ENCODE measurements around the gene FLAD1.

The FLAD1 gene

DNA sequence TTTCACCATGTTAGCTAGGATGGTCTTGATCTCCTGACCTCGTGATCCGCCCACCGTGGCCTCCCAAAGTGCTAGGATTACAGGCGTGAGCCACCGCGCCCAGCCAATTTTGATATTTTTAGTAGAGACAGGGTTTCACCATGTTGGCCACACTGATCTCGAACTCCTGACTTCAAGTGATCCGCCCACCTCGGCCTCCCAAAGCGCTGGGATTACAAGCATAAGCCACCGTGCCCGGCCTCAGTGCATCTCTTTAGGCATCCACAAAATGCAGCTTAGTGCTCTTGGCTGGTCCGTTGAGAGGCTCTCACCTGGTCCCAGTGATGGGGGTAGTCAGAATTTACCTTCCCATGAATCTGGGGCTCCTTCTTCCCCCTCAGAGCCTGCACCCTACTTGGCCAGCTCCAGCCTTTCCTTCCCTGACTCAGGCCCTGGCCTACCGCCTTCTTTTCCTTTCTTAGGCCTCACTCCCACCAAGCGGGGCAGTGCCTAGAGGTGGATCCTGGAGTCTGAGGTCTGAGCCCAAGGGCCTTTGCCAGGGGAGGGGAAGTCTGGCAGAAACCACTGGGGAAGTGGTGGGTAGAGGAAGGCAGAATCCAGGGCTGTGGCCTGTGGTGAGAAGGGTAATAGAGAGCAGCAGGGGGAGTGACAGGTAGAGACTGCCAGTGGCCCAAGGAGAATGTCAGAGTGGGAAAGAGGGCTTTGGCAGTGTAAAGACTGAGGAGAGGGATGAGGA lies 14.0 kb downstream of the FLAD1 start:
- Histone ChIP-seq H3K9ac (ENCODE audit: low read depth, low read length) (no peak overlapping the region), H3K9me3 (replicated peaks; ENCODE audit: low read length) (no peaks in the 10 kb centered on the region), H3K27me3 (ENCODE audit: control insufficient read depth, insufficient read depth, low read length) (no peaks in the 10 kb centered on the region), H3K36me3 (ENCODE audit: insufficient read depth, low read length) (no peaks in the 10 kb centered on the region), H3K4me3 (ENCODE audit: low read length) (no peak overlapping the region), H3K4me1 (ENCODE audit: control insufficient read depth, insufficient read depth, low read length) (peaks cover 17% of the 10 kb centered on the region), H3K4me2 (ENCODE audit: low read length) (no peak overlapping the region)

DNA sequence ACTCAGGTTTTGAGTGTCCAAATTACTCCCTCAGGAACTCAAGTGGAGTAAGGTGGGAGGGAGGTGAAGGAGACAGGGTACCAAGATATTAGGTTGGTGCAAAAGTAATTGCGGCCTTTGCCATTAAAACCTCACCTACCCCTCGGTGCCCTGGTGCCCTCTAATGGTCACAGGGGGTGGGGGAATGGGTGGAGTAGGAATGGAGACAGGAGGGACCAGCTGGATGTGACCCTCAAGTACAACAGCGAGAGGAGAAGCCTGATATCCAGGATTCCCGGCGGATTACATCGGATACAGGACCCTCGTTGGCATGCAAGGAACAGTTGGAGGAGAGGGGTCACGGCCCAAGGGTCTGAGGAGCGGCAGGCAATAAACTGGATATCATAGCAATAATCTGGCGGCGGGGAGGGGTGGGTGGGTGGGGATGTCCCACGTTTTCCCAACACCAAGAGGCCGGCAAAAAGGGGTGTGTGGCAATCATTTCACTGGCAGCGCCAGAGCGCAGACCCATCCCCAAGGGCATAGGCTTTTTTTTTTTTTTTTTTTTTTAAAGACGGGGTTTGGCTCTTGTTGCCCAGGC lies 15.1 kb downstream of the FLAD1 start:
- H3K4me1 ChIP-seq (ENCODE audit: control insufficient read depth, insufficient read depth, low read length) = peaks cover 12% of the 10 kb centered on the region
- no peaks in the 10 kb centered on the region for H3K27me3 ChIP-seq (ENCODE audit: control insufficient read depth, insufficient read depth, low read length)
- no peaks in the 10 kb centered on the region for H3K9me3 ChIP-seq (replicated peaks; ENCODE audit: low read length)
- no peaks in the 10 kb centered on the region for H3K36me3 ChIP-seq (ENCODE audit: insufficient read depth, low read length)
- H3K9ac ChIP-seq (ENCODE audit: low read depth, low read length) = no peak overlapping the region
- H3K4me2 ChIP-seq (ENCODE audit: low read length) = no peak overlapping the region
- H3K4me3 ChIP-seq (ENCODE audit: low read length) = no peak overlapping the region

DNA sequence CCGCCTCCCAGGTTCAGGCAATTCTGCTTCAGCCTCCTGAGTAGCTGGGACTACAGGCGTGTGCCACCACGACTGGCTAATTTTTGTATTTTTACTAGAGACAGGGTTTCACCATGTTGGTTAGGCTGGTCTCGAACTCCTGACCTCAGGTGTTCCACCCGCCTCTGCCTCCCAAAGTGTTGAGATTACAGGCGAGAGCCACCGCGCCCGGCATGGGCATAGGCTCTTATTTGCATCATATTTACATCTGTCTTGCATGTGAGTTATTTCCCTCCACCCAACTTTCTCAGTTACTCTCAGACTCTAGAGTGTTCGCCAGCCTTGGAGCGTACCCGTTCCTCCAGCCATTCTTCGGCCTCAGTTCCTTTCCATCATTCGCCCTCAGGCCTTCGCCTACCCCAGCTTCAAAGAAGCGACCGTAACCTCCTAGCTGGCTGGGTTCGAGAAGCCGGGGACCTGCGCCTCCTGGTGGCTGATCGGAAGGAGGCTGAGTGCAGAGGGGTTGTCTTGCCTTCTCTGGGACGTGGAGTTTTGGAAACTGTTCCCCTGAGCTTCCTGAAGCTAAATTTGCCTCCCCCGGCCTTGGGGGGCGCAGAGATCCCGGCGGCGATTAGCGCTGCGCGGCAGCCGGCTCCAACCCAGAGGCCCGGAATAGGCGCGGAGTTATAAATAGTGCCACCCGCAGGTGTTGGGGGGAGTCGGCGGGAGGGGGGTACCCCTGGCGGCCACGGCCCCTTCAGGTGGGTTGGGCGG lies 15.8 kb downstream of the FLAD1 start:
- no peaks in the 10 kb centered on the region for H3K9me3 ChIP-seq (replicated peaks; ENCODE audit: low read length)
- H3K27me3 ChIP-seq (ENCODE audit: control insufficient read depth, insufficient read depth, low read length) = no peaks in the 10 kb centered on the region
- H3K36me3 ChIP-seq (ENCODE audit: insufficient read depth, low read length) = no peaks in the 10 kb centered on the region
- H3K9ac ChIP-seq (ENCODE audit: low read depth, low read length) = no peak overlapping the region
- peak overlapping the region; percentile 95 for H3K4me2 ChIP-seq (ENCODE audit: low read length)
- H3K4me1 ChIP-seq (ENCODE audit: control insufficient read depth, insufficient read depth, low read length) = peaks cover 13% of the 10 kb centered on the region
- H3K4me3 ChIP-seq (ENCODE audit: low read length) = peak overlapping the region; percentile 50

DNA sequence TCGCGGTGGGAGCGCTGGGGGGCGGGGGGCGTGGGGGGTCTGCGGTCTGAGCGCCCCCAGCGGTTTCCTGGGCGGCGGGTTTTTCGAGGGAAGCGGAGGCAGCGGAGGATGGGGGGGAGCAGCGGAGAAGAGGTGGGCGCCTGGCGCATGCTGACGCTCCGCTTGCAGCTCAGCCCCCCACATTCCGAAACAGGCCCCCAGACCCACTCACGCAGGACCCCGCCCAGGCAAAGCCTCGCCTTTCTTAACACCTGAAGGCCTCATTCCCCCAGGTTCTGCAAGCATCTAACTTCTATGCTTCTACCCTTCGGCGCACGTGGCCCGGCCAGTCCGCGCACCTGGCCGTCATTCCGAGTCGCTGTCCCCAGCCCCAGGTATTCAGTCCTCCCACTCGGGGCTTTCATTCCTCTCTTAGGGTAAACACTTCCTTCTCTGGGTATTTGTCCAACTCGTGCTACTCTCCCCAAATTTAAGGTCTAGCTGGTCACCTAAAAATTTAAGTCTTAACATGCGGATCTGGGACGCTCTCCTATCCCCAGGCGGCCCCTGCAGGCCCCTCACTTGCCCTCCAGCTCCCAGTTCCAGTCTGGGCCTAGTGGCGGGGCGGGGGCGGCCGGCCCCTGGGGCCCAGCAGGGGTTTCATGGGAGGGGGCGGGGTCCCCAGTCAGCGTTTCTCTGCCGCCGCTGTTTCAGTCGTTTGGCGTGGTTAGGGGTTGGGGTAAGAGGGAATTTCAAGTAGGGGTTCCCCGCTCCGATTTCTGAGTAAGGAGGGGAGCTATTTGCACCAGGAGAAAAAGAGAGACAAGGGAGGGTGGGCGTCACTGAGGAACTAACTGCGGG lies 16.6 kb downstream of the FLAD1 start:
- Histone ChIP-seq H3K9ac (ENCODE audit: low read depth, low read length) (peak overlapping the region; percentile 62), H3K27me3 (ENCODE audit: control insufficient read depth, insufficient read depth, low read length) (no peaks in the 10 kb centered on the region), H3K4me1 (ENCODE audit: control insufficient read depth, insufficient read depth, low read length) (peaks cover 21% of the 10 kb centered on the region)

DNA sequence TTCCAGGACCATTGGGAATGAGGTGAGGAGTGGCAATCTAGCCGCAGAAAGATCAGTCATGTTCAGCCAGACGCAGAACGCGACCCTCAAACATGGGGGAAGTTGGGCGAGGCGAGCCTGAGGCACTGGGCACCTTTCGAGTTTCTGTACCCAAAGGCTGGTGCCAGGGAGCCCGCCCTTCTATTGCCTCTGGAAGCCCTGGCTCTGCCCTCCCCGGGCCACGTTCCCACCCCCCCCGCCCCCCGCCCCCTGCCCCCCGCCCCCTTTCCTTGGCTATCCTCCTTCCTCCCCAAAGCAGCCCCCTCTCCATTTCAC lies 17.2 kb downstream of the FLAD1 start:
- peaks cover 26% of the 10 kb centered on the region for H3K4me1 ChIP-seq (ENCODE audit: control insufficient read depth, insufficient read depth, low read length)

More for the DNA sequence above, 16.6 kb downstream of the FLAD1 start:
- peak overlapping the region; percentile 95 for H3K4me2 ChIP-seq (ENCODE audit: low read length)
- no peaks in the 10 kb centered on the region for H3K9me3 ChIP-seq (replicated peaks; ENCODE audit: low read length)
- peak overlapping the region; percentile 75 for H3K4me3 ChIP-seq (ENCODE audit: low read length)
- no peaks in the 10 kb centered on the region for H3K36me3 ChIP-seq (ENCODE audit: insufficient read depth, low read length)

DNA sequence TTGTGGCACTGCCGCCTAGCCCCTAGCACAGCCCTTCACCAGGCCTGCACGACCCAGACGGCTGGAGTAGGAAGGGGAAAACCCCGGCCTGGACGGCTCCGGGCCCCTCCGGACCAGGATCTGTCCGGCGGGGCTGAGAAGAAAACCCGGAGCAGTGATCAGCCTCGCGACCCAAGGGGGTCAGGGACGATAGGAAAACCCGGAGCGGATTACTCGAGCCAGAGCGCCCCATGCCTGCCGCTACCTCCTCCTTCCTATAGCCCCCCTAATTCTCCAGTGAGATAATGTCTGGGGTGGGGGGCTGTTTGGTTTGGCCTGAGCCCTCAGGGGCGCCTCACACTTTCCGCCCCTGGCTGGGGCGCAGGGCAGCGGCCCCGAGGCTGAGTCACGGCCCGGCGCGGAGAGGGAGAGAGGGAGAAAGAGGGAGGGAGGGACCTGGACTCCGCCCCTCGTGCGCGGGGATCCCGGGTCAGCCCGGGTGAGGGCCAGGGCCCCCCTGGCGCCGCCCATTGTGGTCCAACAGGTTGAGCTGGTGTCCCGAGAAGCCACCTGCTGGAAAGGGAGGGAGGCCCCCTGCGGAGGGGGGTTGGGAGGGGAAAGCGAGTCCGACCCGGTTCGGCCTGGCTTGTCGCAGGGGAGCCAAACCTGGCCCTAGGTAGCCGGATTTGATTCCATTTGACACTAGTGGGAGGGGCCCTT lies 17.7 kb downstream of the FLAD1 start:
- Histone ChIP-seq H3K27me3 (ENCODE audit: control insufficient read depth, insufficient read depth, low read length) (no peaks in the 10 kb centered on the region), H3K4me3 (ENCODE audit: low read length) (peak overlapping the region; percentile 75), H3K9me3 (replicated peaks; ENCODE audit: low read length) (no peaks in the 10 kb centered on the region), H3K9ac (ENCODE audit: low read depth, low read length) (peak overlapping the region; percentile 76), H3K4me2 (ENCODE audit: low read length) (peak overlapping the region; percentile 95), H3K4me1 (ENCODE audit: control insufficient read depth, insufficient read depth, low read length) (peaks cover 31% of the 10 kb centered on the region), H3K36me3 (ENCODE audit: insufficient read depth, low read length) (peaks cover 2% of the 10 kb centered on the region)

More for the DNA sequence above, 17.2 kb downstream of the FLAD1 start:
- Histone ChIP-seq H3K9me3 (replicated peaks; ENCODE audit: low read length) (no peaks in the 10 kb centered on the region), H3K36me3 (ENCODE audit: insufficient read depth, low read length) (no peaks in the 10 kb centered on the region), H3K27me3 (ENCODE audit: control insufficient read depth, insufficient read depth, low read length) (no peaks in the 10 kb centered on the region), H3K4me3 (ENCODE audit: low read length) (peak overlapping the region; percentile 75), H3K9ac (ENCODE audit: low read depth, low read length) (peak overlapping the region; percentile 76), H3K4me2 (ENCODE audit: low read length) (peak overlapping the region; percentile 95)

DNA sequence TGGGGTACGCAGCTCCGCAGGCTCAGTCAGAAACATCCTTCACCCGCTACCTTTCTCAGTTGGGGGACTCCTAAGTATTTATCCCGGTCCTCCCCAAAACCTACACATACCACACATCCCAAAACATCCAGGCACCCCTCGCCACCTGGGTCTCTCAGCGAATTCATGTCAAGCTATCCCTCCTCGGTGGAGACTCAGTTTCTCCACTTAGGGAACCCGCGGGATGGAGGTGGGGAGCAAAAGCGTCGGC lies 18.2 kb downstream of the FLAD1 start:
- H3K36me3 ChIP-seq (ENCODE audit: insufficient read depth, low read length) = peaks cover 7% of the 10 kb centered on the region
- H3K4me2 ChIP-seq (ENCODE audit: low read length) = peak overlapping the region; percentile 95
- H3K4me1 ChIP-seq (ENCODE audit: control insufficient read depth, insufficient read depth, low read length) = peaks cover 36% of the 10 kb centered on the region
- no peaks in the 10 kb centered on the region for H3K27me3 ChIP-seq (ENCODE audit: control insufficient read depth, insufficient read depth, low read length)
- H3K9me3 ChIP-seq (replicated peaks; ENCODE audit: low read length) = no peaks in the 10 kb centered on the region
- H3K4me3 ChIP-seq (ENCODE audit: low read length) = peak overlapping the region; percentile 75
- H3K9ac ChIP-seq (ENCODE audit: low read depth, low read length) = peak overlapping the region; percentile 76

DNA sequence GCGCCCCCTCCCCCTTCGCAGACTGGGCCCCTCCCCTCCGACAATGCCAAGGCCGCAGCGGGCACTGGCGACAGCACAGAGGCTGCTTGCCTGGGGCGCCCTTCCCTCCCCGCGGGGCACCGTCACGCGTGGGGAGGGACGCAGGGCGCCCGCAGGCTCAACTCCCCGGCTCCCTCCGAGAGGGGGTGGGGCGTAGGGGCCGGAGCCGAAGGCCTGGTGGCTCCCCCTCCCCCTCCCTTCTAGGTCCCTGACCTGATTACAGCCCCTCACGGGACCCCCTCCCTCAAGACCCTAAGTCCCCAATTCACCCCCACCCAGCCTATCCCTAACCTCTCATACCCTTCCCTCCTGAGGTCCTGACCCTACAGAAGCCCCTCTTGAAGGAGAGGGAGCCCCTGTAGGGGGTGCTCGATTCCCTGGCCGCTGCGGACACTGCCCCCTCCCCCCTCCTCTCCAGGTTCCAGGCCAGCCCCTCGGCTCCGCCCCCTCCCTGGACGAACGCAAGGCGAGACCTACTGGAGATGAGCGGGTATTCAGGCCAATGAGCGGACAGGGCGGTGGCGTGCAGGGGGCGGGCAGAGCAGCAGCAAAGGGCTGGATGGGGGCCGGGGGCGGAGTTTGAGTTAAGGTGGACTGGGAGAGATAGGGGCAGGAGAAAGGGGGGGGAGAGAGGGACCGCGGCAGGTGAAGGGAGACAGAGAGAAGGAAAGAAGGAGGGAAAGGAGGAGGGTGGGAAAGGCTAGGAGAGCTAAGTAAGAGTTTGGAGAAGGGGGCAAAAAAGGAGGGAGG lies 18.7 kb downstream of the FLAD1 start:
- peaks cover 11% of the 10 kb centered on the region for H3K36me3 ChIP-seq (ENCODE audit: insufficient read depth, low read length)
- no peaks in the 10 kb centered on the region for H3K27me3 ChIP-seq (ENCODE audit: control insufficient read depth, insufficient read depth, low read length)
- H3K9me3 ChIP-seq (replicated peaks; ENCODE audit: low read length) = no peaks in the 10 kb centered on the region
- peak overlapping the region; percentile 76 for H3K9ac ChIP-seq (ENCODE audit: low read depth, low read length)
- H3K4me3 ChIP-seq (ENCODE audit: low read length) = peak overlapping the region; percentile 85
- H3K4me1 ChIP-seq (ENCODE audit: control insufficient read depth, insufficient read depth, low read length) = peaks cover 41% of the 10 kb centered on the region
- H3K4me2 ChIP-seq (ENCODE audit: low read length) = peak overlapping the region; percentile 95

DNA sequence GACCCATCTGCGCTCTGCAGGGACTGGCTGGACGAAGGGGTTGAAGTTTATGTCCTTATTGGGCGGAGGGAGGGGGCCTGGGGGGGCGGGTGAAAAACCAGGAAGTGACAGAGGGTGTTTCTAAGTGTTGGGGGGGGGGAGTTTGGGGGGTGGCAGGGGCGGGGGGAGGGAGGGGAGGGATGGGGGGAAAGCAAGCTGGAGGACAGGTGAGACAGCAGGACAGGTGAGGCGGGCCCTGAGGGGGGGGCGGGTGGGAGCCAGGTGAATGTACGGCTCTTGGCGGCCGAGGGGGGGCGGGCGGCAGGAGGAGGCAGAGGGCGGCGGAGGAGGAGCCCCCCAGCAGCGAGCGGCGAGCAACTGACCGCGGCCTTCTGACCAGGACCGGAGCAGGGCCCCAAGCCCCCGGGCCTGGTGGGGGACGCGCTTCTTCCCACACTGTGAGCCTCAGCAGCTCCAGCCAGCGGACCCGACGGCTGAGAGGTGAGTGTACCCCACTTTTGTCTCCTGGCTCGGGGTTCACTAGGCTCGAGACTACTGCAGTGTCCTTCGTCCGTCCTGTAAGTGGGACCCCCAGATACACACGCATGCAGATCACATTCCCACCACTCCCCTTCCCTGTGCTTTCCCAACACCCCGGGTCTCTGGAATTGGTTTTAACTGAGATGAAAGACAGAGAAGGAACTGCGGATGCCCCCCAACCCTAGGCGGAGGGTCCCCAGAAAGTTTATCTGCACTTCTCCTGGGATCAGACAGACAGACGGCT lies 19.5 kb downstream of the FLAD1 start, which contains the start of gene ZBTB7B:
Gene ZBTB7B, plus strand, starts transcription at position 339 of the 763 bp plus-strand sequence. CDS start 11,859 bp downstream, outside the sequence.
- Histone ChIP-seq H3K4me1 (ENCODE audit: control insufficient read depth, insufficient read depth, low read length) (peaks cover 49% of the 10 kb centered on the region), H3K4me2 (ENCODE audit: low read length) (peak within 1 kb of the TSS; percentile 95), H3K4me3 (ENCODE audit: low read length) (peak within 1 kb of the TSS; percentile 90)

More for the DNA sequence above, 19.5 kb downstream of the FLAD1 start, which contains the start of gene ZBTB7B:
- H3K9ac ChIP-seq (ENCODE audit: low read depth, low read length) = peak within 1 kb of the TSS; percentile 85
- H3K9me3 ChIP-seq (replicated peaks; ENCODE audit: low read length) = no peaks in the 10 kb centered on the region
- peaks cover 15% of the 10 kb centered on the region for H3K36me3 ChIP-seq (ENCODE audit: insufficient read depth, low read length)
- H3K27me3 ChIP-seq (ENCODE audit: control insufficient read depth, insufficient read depth, low read length) = no peaks in the 10 kb centered on the region
